Neural cell (in vitro differentiated cells): ENCODE measurements around the gene DPH5. TPM values are rescaled to one million over a fixed set of nuclear protein-coding genes. Genes with fewer than 3 reads are reported as not detected.
A peak's percentile ranks its signal among the peaks of the same experiment; 100 is the strongest.
"Not testable (repeated sequence)": the region's sequence is repeated elsewhere in the genome, so short reads cannot be mapped to it uniquely, and the experiment has no call there.

Source experiments
- H2AFZ ChIP-seq: fragments of 200-600, 300-800 bp; sonication (generic), shearing (Covaris generic); 2 replicates; pipeline ENCODE4 v1.6.0; 2014; ENCODE audit warnings: low read depth, mild to moderate bottlenecking, antibody characterized with exemption, low read length, moderate library complexity
- H3F3A ChIP-seq: fragments of 200-600 bp; shearing (Covaris generic); 2 replicates; pipeline ENCODE4 v1.6.1; 2016; ENCODE audit warnings: mild to moderate bottlenecking, moderate library complexity, mixed read lengths, antibody characterized with exemption, low read length; ENCODE audit not compliant: insufficient read depth, poor library complexity, severe bottlenecking
- H3K27ac ChIP-seq: fragments of 200-600, 300-800 bp; sonication (generic), shearing (Covaris generic); 2 replicates; pipeline ENCODE4 v1.5.1; 2014; ENCODE audit warnings: mild to moderate bottlenecking, low read length, moderate library complexity
- H3K27me3 ChIP-seq: fragments of 300-800, 200-600 bp; sonication (generic), shearing (Covaris generic); 2 replicates; pipeline ENCODE4 v1.6.0; 2014; ENCODE audit warnings: mild to moderate bottlenecking, low read depth, low read length, moderate library complexity; ENCODE audit not compliant: insufficient read depth
- H3K36me3 ChIP-seq: fragments of 300-800, 200-600 bp; sonication (generic), shearing (Covaris generic); 2 replicates; pipeline ENCODE4 v1.5.1; 2014; ENCODE audit warnings: mild to moderate bottlenecking, antibody characterized with exemption, low read length, moderate library complexity; ENCODE audit not compliant: insufficient read depth
- H3K4me2 ChIP-seq: fragments of 300-800, 200-600 bp; sonication (generic), shearing (Covaris generic); 2 replicates; pipeline ENCODE4 v1.6.0; 2014; ENCODE audit warnings: mild to moderate bottlenecking, low read length
- H3K4me3 ChIP-seq: fragments of 300-800, 200-600 bp; sonication (generic), shearing (Covaris generic); 2 replicates; pipeline ENCODE4 v1.5.1; 2014; ENCODE audit warnings: mild to moderate bottlenecking, low read length, moderate library complexity
- H3K79me2 ChIP-seq: fragments of 200-600 bp; shearing (Covaris generic); replicated peaks from 2 replicates; pipeline ENCODE4 v1.6.0; 2014; ENCODE audit warnings: mild to moderate bottlenecking, low read length, moderate library complexity; ENCODE audit not compliant: insufficient read depth
- H3K9ac ChIP-seq: fragments of 300-800, 200-600 bp; sonication (generic), shearing (Covaris generic); 2 replicates; pipeline ENCODE4 v1.6.1; 2016; ENCODE audit warnings: mild to moderate bottlenecking, low read length, mixed read lengths
- H3K9me2 ChIP-seq: fragments of 200-600 bp; shearing (Covaris generic); 2 replicates; pipeline ENCODE4 v1.6.1; 2016; ENCODE audit warnings: mild to moderate bottlenecking, low read length, mixed read lengths; ENCODE audit not compliant: insufficient read depth
- H3K9me3 ChIP-seq: fragments of 200-600, 300-800 bp; sonication (generic), shearing (Covaris generic); 2 replicates; pipeline ENCODE4 v1.6.1; 2016; ENCODE audit warnings: mild to moderate bottlenecking, mixed run types, low read length, moderate library complexity, mixed read lengths
- H4K20me1 ChIP-seq: fragments of 200-600 bp; shearing (Covaris generic); 2 replicates; pipeline ENCODE4 v1.6.1; 2016; ENCODE audit warnings: mild to moderate bottlenecking, mixed run types; ENCODE audit not compliant: insufficient read depth
- EP300 ChIP-seq: fragments of 450-650 bp; conservative IDR thresholded peaks from 2 replicates; pipeline ENCODE4 v1.6.1; 2014; ENCODE audit warnings: antibody characterized with exemption, mild to moderate bottlenecking, moderate library complexity; ENCODE audit not compliant: poor library complexity, severe bottlenecking
- EZH2 ChIP-seq: fragments of 200-600, 300-800 bp; shearing (Covaris generic), sonication (generic); IDR thresholded peaks from 2 replicates; pipeline ENCODE4 v1.6.1; 2014; ENCODE audit warnings: antibody characterized with exemption, low read length, borderline replicate concordance, mild to moderate bottlenecking; ENCODE audit not compliant: insufficient read depth, poor library complexity, severe bottlenecking
- MXI1 ChIP-seq: fragments of 450-650 bp; conservative IDR thresholded peaks from 2 replicates; pipeline ENCODE4 v1.6.1; 2014; ENCODE audit warnings: antibody characterized with exemption, mild to moderate bottlenecking; ENCODE audit not compliant: poor library complexity, severe bottlenecking
- POLR2AphosphoS5 ChIP-seq: IDR thresholded peaks from 2 replicates; pipeline ENCODE4 v1.6.1; 2012
- RAD21 ChIP-seq: fragments of 450-650 bp; conservative IDR thresholded peaks from 2 replicates; pipeline ENCODE4 v1.6.1; 2014; ENCODE audit warnings: antibody characterized with exemption, mild to moderate bottlenecking, moderate library complexity
- REST ChIP-seq: IDR thresholded peaks from 2 replicates; pipeline ENCODE4 v1.6.1; 2012; ENCODE audit warnings: borderline replicate concordance
- SMC3 ChIP-seq: fragments of 450-650 bp; conservative IDR thresholded peaks from 2 replicates; pipeline ENCODE4 v1.6.1; 2014; ENCODE audit warnings: antibody characterized with exemption, mild to moderate bottlenecking, moderate library complexity; ENCODE audit not compliant: poor library complexity
- TAF1 ChIP-seq: IDR thresholded peaks from 2 replicates; pipeline ENCODE4 v1.6.1; 2012; ENCODE audit warnings: low read depth
- polyA plus RNA-seq: library from polyadenylated mRNA; depleted of rRNA; stranded (reverse); fragments of >200 nt; gene quantifications from 2 replicates; pipeline ENCODE4 v1.2.3, GENCODE V29; 2014
- TF ChIP-seq, protein P1 (sequence below): fragments of 450-650 bp; IDR thresholded peaks from 2 replicates; pipeline ENCODE4 v1.5.1; 2014; ENCODE audit warnings: antibody characterized with exemption, mild to moderate bottlenecking, moderate library complexity; ENCODE audit not compliant: poor library complexity, severe bottlenecking

Gene DPH5
- polyA plus RNA-seq, 1 donor from 2014 or later = 55.7 TPM

- TF ChIP-seq REST (no peak), TAF1 (no peak), EP300 (no peak), SMC3 (no peak), RAD21 (no peak), POLR2AphosphoS5 (no peak), MXI1 (no peak), EZH2 (no peak)
- TF ChIP-seq, protein P1, sequence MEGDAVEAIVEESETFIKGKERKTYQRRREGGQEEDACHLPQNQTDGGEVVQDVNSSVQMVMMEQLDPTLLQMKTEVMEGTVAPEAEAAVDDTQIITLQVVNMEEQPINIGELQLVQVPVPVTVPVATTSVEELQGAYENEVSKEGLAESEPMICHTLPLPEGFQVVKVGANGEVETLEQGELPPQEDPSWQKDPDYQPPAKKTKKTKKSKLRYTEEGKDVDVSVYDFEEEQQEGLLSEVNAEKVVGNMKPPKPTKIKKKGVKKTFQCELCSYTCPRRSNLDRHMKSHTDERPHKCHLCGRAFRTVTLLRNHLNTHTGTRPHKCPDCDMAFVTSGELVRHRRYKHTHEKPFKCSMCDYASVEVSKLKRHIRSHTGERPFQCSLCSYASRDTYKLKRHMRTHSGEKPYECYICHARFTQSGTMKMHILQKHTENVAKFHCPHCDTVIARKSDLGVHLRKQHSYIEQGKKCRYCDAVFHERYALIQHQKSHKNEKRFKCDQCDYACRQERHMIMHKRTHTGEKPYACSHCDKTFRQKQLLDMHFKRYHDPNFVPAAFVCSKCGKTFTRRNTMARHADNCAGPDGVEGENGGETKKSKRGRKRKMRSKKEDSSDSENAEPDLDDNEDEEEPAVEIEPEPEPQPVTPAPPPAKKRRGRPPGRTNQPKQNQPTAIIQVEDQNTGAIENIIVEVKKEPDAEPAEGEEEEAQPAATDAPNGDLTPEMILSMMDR = no peak
- Histone ChIP-seq H2AFZ (no peak overlapping the region), H3F3A (peaks cover 4% of the 10 kb centered on the region), H3K79me2 (no peaks in the 10 kb centered on the region), H3K9me3 (no peaks in the 10 kb centered on the region), H4K20me1 (no peaks in the 10 kb centered on the region), H3K9me2 (no peaks in the 10 kb centered on the region), H3K36me3 (no peaks in the 10 kb centered on the region), H3K27ac (no peak overlapping the region), H3K27me3 (no peaks in the 10 kb centered on the region), H3K9ac (no peak overlapping the region), H3K4me2 (no peak overlapping the region), H3K4me3 (no peak overlapping the region)
Measured at GRCh38 chr1:101071470-101071891, 45.9 kb upstream of the DPH5 start.

DNA sequence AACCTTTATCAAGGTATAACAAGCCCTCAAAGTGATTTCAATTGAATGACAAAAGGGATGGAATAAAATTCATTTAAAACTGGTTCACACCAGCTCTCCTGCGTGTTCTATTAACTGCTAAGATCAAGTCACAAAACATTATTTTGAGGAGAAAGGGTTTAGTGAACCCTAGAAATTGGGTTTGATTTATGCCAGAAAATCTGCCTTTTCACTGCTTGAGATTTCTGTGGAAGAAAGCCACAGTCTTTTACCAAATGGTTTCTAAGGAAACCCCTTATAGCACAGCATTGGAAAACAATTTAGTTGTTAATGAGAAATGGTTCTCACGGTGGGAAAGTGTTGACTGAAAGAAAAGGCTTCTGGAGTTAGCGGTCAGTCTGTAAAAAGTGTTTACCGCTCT is 43.6 kb upstream of the DPH5 start:
- Histone ChIP-seq H3K9me3 (no peaks in the 10 kb centered on the region), H3K36me3 (no peaks in the 10 kb centered on the region), H3K4me3 (peak overlapping the region; percentile 47), H2AFZ (no peak overlapping the region), H3K27ac (peak overlapping the region; percentile 15), H4K20me1 (no peaks in the 10 kb centered on the region), H3K27me3 (no peaks in the 10 kb centered on the region), H3K4me2 (peak overlapping the region; percentile 4), H3K9me2 (no peaks in the 10 kb centered on the region), H3K9ac (no peak overlapping the region), H3K79me2 (no peaks in the 10 kb centered on the region), H3F3A (peaks cover 4% of the 10 kb centered on the region)
- TF ChIP-seq MXI1 (no peak), EZH2 (no peak), SMC3 (no peak), POLR2AphosphoS5 (no peak), REST (no peak), TAF1 (no peak)
- TF ChIP-seq, protein P1 = no peak

DNA sequence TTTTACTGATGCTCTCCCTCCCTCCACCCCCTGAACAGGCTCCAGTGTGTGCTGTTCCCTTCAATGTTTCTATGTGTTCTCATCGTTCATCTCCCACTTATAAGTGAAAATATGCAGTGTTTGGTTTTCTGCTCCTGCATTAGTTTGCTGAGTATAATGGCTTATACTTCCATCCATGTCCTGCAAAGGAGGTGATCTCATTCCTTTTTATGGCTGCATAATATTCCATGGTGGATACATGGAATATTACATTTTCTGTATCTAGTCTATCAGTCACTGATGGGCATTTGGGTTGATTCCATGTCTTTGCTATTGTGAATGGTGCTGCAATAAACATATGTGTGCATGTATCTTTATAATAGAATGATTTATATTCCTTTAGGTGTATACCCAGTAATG is 41.4 kb upstream of the DPH5 start:
- H3K79me2 ChIP-seq, H3K27ac ChIP-seq, H3K9me2 ChIP-seq, H2AFZ ChIP-seq, H3K4me2 ChIP-seq, H3K4me3 ChIP-seq, H3F3A ChIP-seq, H3K36me3 ChIP-seq, H3K9ac ChIP-seq, H3K27me3 ChIP-seq, H3K9me3 ChIP-seq, H4K20me1 ChIP-seq: not testable (repeated sequence)
